GM23338 (cell line): ENCODE data around the gene NUDT6. TPM values are rescaled to one million over a fixed set of nuclear protein-coding genes. Genes with fewer than 3 reads are reported as not detected.

ENCODE experiments used
- CREB1 ChIP-seq: fragments of 250-450 bp; sonication (Bioruptor Pico); IDR thresholded peaks from 2 replicates; pipeline ENCODE4 v1.5.0; 2020; ENCODE audit warnings: low read depth, mild to moderate bottlenecking, moderate library complexity
- EZH2 ChIP-seq: fragments of 200-600 bp; sonication (generic); IDR thresholded peaks from one replicate; pipeline ENCODE4 v1.8.0; 2017; ENCODE audit warnings: antibody characterized with exemption, mild to moderate bottlenecking, low read depth; ENCODE audit not compliant: unreplicated experiment
- JUNB ChIP-seq: IDR thresholded peaks from one replicate; pipeline ENCODE4 v1.6.1; 2016; ENCODE audit warnings: antibody characterized with exemption; ENCODE audit not compliant: unreplicated experiment
- POLR2AphosphoS5 ChIP-seq: IDR thresholded peaks from 2 replicates; pipeline ENCODE4 v1.6.1; 2016; ENCODE audit warnings: antibody characterized with exemption, low read depth
- STAT1 ChIP-seq: IDR thresholded peaks from one replicate; pipeline ENCODE4 v1.6.1; 2016; ENCODE audit warnings: antibody characterized with exemption; ENCODE audit not compliant: unreplicated experiment
- ZNF114 ChIP-seq: fragments of 250-450 bp; sonication (Bioruptor Pico); IDR thresholded peaks from 2 replicates; pipeline ENCODE4 v1.5.0; 2020; ENCODE audit warnings: mild to moderate bottlenecking, moderate library complexity
- ZNF331 ChIP-seq: fragments of 250-450 bp; sonication (Bioruptor Pico); IDR thresholded peaks from 2 replicates; pipeline ENCODE4 v1.5.0; 2020; ENCODE audit warnings: low read depth, mild to moderate bottlenecking, moderate library complexity
- polyA plus RNA-seq: library from polyadenylated mRNA; unstranded; fragments of >200 nt; fragmentation: Nextera tagmentation; extraction: Ambion mirVana; gene quantifications from 2 replicates; pipeline ENCODE4 v1.2.1, GENCODE V29; 2016
- total RNA-seq: library from RNA; depleted of rRNA; stranded (reverse); fragments of >200 nt; shearing (Covaris generic); gene quantifications from 2 replicates; pipeline ENCODE4 v1.2.3, GENCODE V29; 2014
- TF ChIP-seq, protein P1 (sequence below): fragments of 250-450 bp; sonication (Bioruptor Pico); IDR thresholded peaks from 2 replicates; pipeline ENCODE4 v1.5.0; 2020; ENCODE audit warnings: mild to moderate bottlenecking, moderate library complexity
- TF ChIP-seq, protein P2 (sequence below): IDR thresholded peaks from 2 replicates; pipeline ENCODE4 v1.6.1; 2016; ENCODE audit warnings: antibody characterized with exemption
- TF ChIP-seq, protein P3 (sequence below): IDR thresholded peaks from one replicate; pipeline ENCODE4 v1.6.1; 2018; ENCODE audit warnings: antibody characterized with exemption; ENCODE audit not compliant: unreplicated experiment

The NUDT6 gene
- total and polyA plus RNA-seq, 2 experiments from 2014 or later: 4.9 to 9.1 TPM

DNA sequence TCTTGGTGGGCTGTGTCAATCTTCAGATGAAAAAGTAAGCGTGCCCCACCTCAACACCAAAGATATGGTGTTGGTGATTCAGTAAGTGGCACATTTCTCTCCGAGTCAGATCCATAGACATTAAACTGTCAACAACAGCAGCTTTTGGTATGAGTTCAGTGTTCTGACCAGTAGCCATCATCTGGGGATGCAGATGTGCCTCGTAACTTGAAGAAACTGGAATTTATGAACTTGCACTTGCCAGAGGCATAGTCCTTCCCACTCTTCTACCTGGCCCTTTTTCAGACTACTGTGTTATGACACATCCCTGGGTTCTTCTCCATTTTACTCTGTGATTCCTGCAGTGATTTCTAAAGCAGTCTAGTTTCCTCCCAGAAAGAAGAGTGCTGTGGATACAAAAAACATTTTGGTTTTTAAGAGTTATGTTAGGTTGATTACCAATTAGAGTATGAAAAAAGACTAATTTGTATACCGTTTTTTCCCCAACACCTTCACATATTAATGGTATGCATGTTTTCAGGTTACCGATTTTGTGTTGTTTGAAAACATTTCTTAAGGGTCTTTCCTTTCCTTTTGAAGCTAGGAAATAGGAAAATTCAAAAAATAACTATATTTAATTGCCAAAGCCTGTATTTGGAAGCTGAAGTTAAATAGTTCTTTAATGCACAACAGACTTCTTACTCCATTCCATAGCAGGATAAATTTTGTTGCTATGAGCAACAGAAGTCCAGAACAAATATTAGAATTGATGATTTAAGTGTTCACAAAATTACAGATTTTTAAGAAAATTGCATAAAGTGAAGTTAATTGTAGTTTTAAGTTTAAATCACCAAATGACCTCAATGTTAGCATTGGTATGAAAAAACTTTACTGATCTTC lies 39.3 kb downstream of the NUDT6 start (continued):
- TF ChIP-seq, protein P1, sequence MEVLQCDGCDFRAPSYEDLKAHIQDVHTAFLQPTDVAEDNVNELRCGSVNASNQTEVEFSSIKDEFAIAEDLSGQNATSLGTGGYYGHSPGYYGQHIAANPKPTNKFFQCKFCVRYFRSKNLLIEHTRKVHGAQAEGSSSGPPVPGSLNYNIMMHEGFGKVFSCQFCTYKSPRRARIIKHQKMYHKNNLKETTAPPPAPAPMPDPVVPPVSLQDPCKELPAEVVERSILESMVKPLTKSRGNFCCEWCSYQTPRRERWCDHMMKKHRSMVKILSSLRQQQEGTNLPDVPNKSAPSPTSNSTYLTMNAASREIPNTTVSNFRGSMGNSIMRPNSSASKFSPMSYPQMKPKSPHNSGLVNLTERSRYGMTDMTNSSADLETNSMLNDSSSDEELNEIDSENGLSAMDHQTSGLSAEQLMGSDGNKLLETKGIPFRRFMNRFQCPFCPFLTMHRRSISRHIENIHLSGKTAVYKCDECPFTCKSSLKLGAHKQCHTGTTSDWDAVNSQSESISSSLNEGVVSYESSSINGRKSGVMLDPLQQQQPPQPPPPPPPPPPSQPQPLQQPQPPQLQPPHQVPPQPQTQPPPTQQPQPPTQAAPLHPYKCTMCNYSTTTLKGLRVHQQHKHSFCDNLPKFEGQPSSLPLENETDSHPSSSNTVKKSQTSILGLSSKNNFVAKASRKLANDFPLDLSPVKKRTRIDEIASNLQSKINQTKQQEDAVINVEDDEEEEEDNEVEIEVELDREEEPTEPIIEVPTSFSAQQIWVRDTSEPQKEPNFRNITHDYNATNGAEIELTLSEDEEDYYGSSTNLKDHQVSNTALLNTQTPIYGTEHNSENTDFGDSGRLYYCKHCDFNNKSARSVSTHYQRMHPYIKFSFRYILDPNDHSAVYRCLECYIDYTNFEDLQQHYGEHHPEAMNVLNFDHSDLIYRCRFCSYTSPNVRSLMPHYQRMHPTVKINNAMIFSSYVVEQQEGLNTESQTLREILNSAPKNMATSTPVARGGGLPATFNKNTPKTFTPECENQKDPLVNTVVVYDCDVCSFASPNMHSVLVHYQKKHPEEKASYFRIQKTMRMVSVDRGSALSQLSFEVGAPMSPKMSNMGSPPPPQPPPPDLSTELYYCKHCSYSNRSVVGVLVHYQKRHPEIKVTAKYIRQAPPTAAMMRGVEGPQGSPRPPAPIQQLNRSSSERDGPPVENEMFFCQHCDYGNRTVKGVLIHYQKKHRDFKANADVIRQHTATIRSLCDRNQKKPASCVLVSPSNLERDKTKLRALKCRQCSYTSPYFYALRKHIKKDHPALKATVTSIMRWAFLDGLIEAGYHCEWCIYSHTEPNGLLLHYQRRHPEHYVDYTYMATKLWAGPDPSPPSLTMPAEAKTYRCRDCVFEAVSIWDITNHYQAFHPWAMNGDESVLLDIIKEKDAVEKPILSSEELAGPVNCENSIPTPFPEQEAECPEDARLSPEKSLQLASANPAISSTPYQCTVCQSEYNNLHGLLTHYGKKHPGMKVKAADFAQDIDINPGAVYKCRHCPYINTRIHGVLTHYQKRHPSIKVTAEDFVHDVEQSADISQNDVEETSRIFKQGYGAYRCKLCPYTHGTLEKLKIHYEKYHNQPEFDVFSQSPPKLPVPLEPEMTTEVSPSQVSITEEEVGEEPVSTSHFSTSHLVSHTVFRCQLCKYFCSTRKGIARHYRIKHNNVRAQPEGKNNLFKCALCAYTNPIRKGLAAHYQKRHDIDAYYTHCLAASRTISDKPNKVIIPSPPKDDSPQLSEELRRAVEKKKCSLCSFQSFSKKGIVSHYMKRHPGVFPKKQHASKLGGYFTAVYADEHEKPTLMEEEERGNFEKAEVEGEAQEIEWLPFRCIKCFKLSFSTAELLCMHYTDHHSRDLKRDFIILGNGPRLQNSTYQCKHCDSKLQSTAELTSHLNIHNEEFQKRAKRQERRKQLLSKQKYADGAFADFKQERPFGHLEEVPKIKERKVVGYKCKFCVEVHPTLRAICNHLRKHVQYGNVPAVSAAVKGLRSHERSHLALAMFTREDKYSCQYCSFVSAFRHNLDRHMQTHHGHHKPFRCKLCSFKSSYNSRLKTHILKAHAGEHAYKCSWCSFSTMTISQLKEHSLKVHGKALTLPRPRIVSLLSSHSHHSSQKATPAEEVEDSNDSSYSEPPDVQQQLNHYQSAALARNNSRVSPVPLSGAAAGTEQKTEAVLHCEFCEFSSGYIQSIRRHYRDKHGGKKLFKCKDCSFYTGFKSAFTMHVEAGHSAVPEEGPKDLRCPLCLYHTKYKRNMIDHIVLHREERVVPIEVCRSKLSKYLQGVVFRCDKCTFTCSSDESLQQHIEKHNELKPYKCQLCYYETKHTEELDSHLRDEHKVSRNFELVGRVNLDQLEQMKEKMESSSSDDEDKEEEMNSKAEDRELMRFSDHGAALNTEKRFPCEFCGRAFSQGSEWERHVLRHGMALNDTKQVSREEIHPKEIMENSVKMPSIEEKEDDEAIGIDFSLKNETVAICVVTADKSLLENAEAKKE: no peak
- TF ChIP-seq JUNB: no peak
- no peak for TF ChIP-seq EZH2
- TF ChIP-seq STAT1: no peak
- TF ChIP-seq, protein P2, sequence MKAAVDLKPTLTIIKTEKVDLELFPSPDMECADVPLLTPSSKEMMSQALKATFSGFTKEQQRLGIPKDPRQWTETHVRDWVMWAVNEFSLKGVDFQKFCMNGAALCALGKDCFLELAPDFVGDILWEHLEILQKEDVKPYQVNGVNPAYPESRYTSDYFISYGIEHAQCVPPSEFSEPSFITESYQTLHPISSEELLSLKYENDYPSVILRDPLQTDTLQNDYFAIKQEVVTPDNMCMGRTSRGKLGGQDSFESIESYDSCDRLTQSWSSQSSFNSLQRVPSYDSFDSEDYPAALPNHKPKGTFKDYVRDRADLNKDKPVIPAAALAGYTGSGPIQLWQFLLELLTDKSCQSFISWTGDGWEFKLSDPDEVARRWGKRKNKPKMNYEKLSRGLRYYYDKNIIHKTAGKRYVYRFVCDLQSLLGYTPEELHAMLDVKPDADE: no peak
- TF ChIP-seq POLR2AphosphoS5: no peak
- TF ChIP-seq ZNF114: no peak
- no peak for TF ChIP-seq ZNF331 (CRISPR knock-in tag)
- TF ChIP-seq CREB1 (CRISPR knock-in tag): no peak
- TF ChIP-seq, protein P3, sequence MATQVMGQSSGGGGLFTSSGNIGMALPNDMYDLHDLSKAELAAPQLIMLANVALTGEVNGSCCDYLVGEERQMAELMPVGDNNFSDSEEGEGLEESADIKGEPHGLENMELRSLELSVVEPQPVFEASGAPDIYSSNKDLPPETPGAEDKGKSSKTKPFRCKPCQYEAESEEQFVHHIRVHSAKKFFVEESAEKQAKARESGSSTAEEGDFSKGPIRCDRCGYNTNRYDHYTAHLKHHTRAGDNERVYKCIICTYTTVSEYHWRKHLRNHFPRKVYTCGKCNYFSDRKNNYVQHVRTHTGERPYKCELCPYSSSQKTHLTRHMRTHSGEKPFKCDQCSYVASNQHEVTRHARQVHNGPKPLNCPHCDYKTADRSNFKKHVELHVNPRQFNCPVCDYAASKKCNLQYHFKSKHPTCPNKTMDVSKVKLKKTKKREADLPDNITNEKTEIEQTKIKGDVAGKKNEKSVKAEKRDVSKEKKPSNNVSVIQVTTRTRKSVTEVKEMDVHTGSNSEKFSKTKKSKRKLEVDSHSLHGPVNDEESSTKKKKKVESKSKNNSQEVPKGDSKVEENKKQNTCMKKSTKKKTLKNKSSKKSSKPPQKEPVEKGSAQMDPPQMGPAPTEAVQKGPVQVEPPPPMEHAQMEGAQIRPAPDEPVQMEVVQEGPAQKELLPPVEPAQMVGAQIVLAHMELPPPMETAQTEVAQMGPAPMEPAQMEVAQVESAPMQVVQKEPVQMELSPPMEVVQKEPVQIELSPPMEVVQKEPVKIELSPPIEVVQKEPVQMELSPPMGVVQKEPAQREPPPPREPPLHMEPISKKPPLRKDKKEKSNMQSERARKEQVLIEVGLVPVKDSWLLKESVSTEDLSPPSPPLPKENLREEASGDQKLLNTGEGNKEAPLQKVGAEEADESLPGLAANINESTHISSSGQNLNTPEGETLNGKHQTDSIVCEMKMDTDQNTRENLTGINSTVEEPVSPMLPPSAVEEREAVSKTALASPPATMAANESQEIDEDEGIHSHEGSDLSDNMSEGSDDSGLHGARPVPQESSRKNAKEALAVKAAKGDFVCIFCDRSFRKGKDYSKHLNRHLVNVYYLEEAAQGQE: no peak
